ENCODE data around the gene GPHN. TPM values are rescaled to one million over a fixed set of nuclear protein-coding genes. Genes with fewer than 3 reads are reported as not detected.

Gene GPHN
- total RNA-seq, 1 donor, result 6.5 TPM

DNA sequence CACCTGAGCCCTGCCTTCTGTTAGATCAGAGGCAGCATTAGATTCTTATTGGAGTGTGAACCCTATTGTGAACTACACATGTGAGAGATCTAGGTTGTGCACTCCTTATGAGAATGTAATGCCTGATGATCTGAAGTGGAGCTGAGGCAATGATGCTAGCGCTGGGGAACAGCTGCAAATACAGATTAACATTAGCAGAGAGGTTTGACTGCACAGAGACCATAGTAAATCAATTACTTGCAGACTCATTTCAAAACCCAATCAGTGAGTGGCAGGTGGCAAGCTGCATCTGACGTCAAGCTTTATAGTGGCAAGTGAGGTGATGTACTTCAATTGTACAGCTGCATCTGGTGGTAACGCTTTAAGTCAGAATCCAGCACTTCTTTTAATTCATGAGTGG, 141.6 kb downstream of the GPHN start:
- TF ChIP-seq, protein P1, sequence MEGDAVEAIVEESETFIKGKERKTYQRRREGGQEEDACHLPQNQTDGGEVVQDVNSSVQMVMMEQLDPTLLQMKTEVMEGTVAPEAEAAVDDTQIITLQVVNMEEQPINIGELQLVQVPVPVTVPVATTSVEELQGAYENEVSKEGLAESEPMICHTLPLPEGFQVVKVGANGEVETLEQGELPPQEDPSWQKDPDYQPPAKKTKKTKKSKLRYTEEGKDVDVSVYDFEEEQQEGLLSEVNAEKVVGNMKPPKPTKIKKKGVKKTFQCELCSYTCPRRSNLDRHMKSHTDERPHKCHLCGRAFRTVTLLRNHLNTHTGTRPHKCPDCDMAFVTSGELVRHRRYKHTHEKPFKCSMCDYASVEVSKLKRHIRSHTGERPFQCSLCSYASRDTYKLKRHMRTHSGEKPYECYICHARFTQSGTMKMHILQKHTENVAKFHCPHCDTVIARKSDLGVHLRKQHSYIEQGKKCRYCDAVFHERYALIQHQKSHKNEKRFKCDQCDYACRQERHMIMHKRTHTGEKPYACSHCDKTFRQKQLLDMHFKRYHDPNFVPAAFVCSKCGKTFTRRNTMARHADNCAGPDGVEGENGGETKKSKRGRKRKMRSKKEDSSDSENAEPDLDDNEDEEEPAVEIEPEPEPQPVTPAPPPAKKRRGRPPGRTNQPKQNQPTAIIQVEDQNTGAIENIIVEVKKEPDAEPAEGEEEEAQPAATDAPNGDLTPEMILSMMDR (IDR thresholded peaks at IDR 0.05; ENCODE audit: insufficient read depth, low read length), result no peak
- H3K4me3 ChIP-seq (ENCODE audit: low read depth, low read length), result no peak overlapping the region
- DNase-seq (ENCODE audit: low read depth), result no peak

DNA sequence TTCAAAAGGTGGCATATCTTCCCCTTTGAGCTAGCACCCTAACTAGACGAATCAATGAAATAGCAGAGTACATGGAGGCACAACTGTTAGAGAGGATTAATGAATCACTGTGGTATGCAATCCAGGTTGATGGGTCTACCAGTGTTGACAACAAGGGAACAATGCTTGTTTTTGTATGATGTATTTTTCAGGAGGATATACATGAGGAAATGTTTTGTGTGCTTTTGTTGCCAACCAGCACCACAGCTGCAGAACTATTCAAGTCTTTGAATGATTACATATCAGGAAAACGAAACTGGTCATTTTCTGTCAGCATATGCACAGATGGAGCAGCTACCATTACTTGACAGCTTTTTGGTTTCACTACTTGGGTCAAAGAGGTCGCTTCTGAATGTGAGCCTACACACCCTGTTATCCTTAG, 142.6 kb downstream of the GPHN start:
- no peak for DNase-seq (ENCODE audit: low read depth)
- TF ChIP-seq, protein P1 (IDR thresholded peaks at IDR 0.05; ENCODE audit: insufficient read depth, low read length), result no peak
- H3K4me3 ChIP-seq (ENCODE audit: low read depth, low read length), result no peak overlapping the region

DNA sequence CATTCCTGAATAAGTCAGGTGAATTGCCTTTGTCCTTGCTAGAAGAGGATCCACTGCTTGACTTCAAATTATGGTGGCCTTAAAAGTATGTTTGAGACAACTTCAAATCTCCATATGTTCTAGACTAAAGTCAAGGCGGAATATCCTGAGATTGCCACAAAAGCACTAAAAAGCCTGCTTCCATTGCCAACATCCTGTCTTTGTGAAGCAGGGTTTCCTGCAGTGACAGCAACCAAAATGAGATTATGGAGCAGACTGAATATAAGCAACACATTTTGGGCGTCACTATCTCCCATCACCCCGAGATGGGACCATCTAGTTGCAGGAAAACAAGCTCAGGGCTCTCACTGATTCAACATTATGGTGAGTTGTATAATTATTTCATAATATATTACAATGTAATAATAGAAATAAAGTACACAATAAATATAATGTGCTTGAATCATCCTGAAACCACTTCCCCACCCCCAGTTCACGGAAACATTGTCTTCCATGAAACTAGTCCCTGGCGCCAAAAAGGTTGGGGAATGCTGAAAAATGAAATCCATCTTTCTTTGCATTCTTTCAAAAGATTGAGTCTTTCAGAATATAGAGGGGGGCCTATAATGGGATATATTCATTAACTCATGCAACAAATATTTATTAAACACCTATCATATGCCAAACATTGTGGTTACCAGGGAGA, 143.7 kb downstream of the GPHN start:
- H3K4me3 ChIP-seq (ENCODE audit: low read depth, low read length), result no peak overlapping the region
- DNase-seq (ENCODE audit: low read depth), result no peak
- TF ChIP-seq, protein P1 (IDR thresholded peaks at IDR 0.05; ENCODE audit: insufficient read depth, low read length), result no peak

DNA sequence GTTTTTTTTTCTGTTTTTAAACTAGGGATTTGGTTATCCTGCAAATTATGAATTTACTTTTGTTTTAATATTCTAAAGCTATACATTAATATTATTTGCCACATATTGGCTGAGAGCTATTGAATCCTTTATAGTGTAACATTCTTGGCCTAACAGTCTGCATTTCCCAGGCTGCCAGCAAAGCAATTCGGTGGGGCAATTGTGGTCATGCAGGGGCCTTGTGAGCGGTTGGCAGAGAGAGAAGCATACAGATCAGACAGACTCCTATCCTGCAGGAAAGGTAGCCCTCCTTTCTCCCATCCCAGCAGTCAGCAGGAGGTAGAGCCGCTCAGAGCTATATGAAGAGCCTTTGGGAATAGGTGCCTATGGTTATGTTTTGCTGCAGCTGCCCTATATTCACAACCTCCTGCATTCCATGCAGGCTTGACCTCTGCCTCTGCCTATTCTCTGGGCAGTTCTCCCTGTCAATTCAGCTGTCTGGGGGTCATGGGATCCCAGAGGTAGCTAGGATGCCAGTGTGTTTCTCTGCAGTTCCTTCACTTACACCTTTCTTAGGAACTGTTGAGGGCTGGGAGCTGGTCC, 144.7 kb downstream of the GPHN start:
- H3K4me3 ChIP-seq (ENCODE audit: low read depth, low read length), result no peak overlapping the region
- TF ChIP-seq, protein P1 (IDR thresholded peaks at IDR 0.05; ENCODE audit: insufficient read depth, low read length), result no peak
- DNase-seq (ENCODE audit: low read depth), result no peak

DNA sequence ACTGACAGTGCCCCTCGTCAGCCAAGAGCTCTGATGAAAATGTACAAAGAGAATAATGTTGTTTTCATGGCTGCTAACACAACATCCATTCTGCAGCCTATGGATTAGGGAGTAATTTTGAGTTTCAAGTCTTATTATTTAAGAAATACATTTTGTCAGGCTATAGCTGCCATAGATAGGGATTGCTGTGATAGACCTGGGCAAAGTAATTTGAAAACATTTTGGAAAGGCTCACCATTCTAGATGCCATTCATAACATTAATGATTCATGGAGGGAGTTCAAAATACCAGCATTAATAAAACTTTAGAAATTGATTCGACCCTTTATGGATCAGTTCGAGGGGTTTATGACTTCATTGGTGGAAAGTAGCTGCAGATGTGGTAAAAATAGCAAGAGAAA, 149.8 kb downstream of the GPHN start:
- TF ChIP-seq, protein P1 (IDR thresholded peaks at IDR 0.05; ENCODE audit: insufficient read depth, low read length), result no peak
- no peak for DNase-seq (ENCODE audit: low read depth)
- H3K4me3 ChIP-seq (ENCODE audit: low read depth, low read length), result no peak overlapping the region

DNA sequence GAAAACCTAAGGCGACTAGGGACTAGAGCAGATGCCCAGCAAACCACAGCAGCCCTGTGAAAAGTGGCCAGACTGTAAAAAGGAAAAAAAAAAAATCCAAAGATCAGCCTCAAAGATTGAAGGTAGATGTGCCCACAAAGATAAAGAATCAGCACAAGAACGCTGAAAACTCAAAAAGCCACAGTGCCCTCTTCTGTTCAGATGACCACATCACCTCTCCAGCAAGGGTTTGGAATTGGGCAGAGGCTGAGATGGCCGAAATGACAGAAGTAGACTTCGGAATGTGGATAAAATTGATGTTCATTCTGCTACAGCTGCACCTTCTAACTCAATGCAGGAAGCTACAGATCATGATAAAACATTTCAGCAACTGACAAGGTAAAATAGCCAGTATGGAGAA, 154.4 kb downstream of the GPHN start:
- peak; percentile 33 for DNase-seq (ENCODE audit: low read depth)

More for the DNA sequence above, 154.4 kb downstream of the GPHN start:
- H3K4me3 ChIP-seq (ENCODE audit: low read depth, low read length), result no peak overlapping the region
- TF ChIP-seq, protein P1 (IDR thresholded peaks at IDR 0.05; ENCODE audit: insufficient read depth, low read length), result peak; percentile 52

Data from fibroblast of the aortic adventitia (primary cell).